Thyroid gland (tissue), 4 donors: Measurements from ENCODE around the gene BSPH1. TPM values are rescaled to one million over a fixed set of nuclear protein-coding genes. Genes with fewer than 3 reads are reported as not detected.

Source experiments
- DNase-seq, 2 donors: peaks; one replicate each; pipeline ENCODE4 v3.0.0-alpha.2; 2019
- H3K27ac ChIP-seq, 3 donors: fragments of 200-600 bp; sonication (generic); 1 replicate in 2 of 3; 2 replicates in 1 of 3; pipeline ENCODE4 v1.5.1; 2016 to 2019; ENCODE audit warnings: mild to moderate bottlenecking in 1 of 3, moderate library complexity in 1 of 3
- H3K27me3 ChIP-seq: fragments of 200-600 bp; sonication (generic); one replicate; pipeline ENCODE4 v1.5.1; 2019
- H3K36me3 ChIP-seq, 2 donors: fragments of 200-600 bp; sonication (generic); one replicate each; pipeline ENCODE4 v1.5.1; 2016 to 2019
- H3K4me1 ChIP-seq, 2 donors: fragments of 200-600 bp; sonication (generic); one replicate each; pipeline ENCODE4 v1.5.1; 2017 to 2019
- H3K4me3 ChIP-seq, 3 donors: fragments of 200-600 bp; sonication (generic); replicated peaks in 1 of 3; 1 replicate in 2 of 3; 2 replicates in 1 of 3; pipeline ENCODE4 v1.5.1; 2016; ENCODE audit warnings: mild to moderate bottlenecking in 1 of 3
- H3K9me3 ChIP-seq: fragments of 200-600 bp; sonication (generic); one replicate; pipeline ENCODE4 v1.5.1; 2017
- POLR2A ChIP-seq, 2 donors: fragments of 450-650 bp; IDR thresholded peaks; one replicate each; pipeline ENCODE4 v1.6.1; 2017; ENCODE audit warnings: antibody characterized with exemption in 2 of 2, mild to moderate bottlenecking in 2 of 2, moderate library complexity in 1 of 2
- WGBS, 2 donors: methylation state at CpG; one replicate each; pipeline ENCODE4 v1.1.5; 2017; 5-methylcytosine and 5-hydroxymethylcytosine counted together
- intact Hi-C: fragments of 100-400 bp; cut with DNase I; formaldehyde crosslinking; loops from one replicate; pipeline ENCODE4 v1.15.1; 2023
- total RNA-seq, 4 donors: library from RNA; depleted of rRNA; stranded (reverse); fragments of >200 nt; gene quantifications; one replicate each; pipeline ENCODE4 v1.2.3, GENCODE V29; 2016
- TF ChIP-seq, protein P1 (sequence below), 6 experiments: fragments of 200-600 bp in 3 of 6; fragments of 450-650 bp in 3 of 6; sonication (generic) in 3 of 6; IDR thresholded peaks; one replicate each; pipeline ENCODE4 v1.5.1; 2016 to 2019; ENCODE audit warnings: antibody characterized with exemption in 6 of 6, mild to moderate bottlenecking in 2 of 6, inconsistent platforms in 1 of 6, moderate library complexity in 1 of 6

The BSPH1 gene, protein sequence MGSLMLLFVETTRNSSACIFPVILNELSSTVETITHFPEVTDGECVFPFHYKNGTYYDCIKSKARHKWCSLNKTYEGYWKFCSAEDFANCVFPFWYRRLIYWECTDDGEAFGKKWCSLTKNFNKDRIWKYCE
- total RNA-seq, result not detected

DNA sequence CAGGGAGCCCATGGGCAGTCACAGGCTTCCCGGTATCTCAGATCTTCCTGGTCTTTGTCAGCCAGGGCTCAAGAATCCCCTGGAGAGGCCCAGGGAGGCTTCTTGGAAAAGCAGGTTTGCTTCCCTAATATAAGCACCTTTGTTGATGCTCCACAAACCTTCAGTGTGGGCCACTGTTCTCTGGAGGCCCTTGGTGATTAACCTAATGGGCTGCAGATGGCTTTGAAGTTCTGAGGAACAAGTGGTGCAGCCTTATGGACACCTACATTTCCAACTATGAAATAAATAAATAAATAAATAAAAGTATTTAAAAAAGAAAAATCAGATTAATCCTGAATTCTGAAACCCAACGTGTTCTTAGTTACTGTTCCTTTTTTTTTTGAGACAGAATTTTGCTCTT lies at the start of gene BSPH1:
TSS of gene BSPH1 (minus strand) at position 101 of the 400 bp plus-strand sequence. CDS start at position 12, 89 bp downstream.
- no peaks in the 10 kb centered on the region for H3K27me3 ChIP-seq
- intact Hi-C loops, result no loop called here
- TF ChIP-seq, protein P1, sequence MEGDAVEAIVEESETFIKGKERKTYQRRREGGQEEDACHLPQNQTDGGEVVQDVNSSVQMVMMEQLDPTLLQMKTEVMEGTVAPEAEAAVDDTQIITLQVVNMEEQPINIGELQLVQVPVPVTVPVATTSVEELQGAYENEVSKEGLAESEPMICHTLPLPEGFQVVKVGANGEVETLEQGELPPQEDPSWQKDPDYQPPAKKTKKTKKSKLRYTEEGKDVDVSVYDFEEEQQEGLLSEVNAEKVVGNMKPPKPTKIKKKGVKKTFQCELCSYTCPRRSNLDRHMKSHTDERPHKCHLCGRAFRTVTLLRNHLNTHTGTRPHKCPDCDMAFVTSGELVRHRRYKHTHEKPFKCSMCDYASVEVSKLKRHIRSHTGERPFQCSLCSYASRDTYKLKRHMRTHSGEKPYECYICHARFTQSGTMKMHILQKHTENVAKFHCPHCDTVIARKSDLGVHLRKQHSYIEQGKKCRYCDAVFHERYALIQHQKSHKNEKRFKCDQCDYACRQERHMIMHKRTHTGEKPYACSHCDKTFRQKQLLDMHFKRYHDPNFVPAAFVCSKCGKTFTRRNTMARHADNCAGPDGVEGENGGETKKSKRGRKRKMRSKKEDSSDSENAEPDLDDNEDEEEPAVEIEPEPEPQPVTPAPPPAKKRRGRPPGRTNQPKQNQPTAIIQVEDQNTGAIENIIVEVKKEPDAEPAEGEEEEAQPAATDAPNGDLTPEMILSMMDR (IDR thresholded peaks at IDR 0.05), result no peak
- no peak for TF ChIP-seq POLR2A (IDR thresholded peaks at IDR 0.05)
- H3K27ac ChIP-seq, result no peak within 1 kb of the TSS
- DNase-seq, result no peak
- H3K36me3 ChIP-seq, result no peaks in the 10 kb centered on the region
- no peak within 1 kb of the TSS for H3K4me3 ChIP-seq
- H3K4me1 ChIP-seq, result no peaks in the 10 kb centered on the region
- WGBS, 2 donors, result 63 to 71% methylated on average over 2 of the region's 2 CpGs
- no peaks in the 10 kb centered on the region for H3K9me3 ChIP-seq

DNA sequence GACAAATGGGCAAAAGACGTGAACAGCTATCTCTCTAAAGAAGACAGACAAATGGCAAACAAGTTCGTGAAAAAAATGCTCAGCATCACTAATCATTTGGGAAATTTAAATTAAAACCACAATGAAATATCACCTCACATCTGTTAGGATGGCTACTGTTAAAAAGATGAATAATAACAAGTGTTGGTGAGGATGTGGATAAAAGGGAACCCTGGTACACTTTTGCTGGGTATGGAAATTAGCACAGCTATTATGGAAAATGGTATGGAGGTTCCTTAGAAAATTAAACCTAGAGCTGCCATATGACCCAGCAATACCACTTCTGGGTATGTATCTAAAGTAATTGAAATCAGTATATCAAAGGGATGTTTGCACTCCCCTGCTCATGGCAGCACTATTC lies 44.8 kb upstream of the BSPH1 start:
- H3K4me1 ChIP-seq, result no peaks in the 10 kb centered on the region
- 87 to 88% methylated on average over 2 of the region's 2 CpGs for WGBS, 2 donors
- H3K36me3 ChIP-seq, result no peaks in the 10 kb centered on the region
- H3K27me3 ChIP-seq, result no peaks in the 10 kb centered on the region
- no peak overlapping the region for H3K4me3 ChIP-seq
- DNase-seq, result no peak
- no peaks in the 10 kb centered on the region for H3K9me3 ChIP-seq
- intact Hi-C loops, result no loop called here
- no peak overlapping the region for H3K27ac ChIP-seq
- TF ChIP-seq, protein P1 (IDR thresholded peaks at IDR 0.05), result no peak
- TF ChIP-seq POLR2A (IDR thresholded peaks at IDR 0.05), result no peak

DNA sequence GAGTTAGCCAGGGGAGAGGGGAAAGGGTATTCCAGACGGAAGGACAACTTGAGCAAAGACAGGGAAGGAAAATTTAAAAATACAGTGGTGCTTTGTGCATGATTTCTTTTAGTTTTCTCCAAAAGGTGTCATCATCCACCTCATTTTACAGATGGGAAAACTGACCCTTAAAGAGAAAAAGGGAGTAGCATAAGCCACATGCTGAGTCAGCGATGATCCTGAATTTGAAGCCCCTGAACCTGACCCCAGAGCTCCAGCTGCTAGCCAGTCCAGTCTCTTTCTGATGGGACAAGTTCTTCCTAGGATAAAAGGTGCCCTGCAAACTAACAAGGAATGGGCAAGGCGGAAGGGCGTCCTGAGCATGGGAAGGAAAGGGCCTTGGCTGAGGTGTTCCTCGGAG lies 41.6 kb upstream of the BSPH1 start:
- WGBS, 2 donors, result 65 to 72% methylated on average over 5 of the region's 5 CpGs
- Histone ChIP-seq H3K36me3 (no peaks in the 10 kb centered on the region), H3K27me3 (no peaks in the 10 kb centered on the region), H3K27ac (no peak overlapping the region), H3K4me3 (no peak overlapping the region), H3K4me1 (no peaks in the 10 kb centered on the region), H3K9me3 (no peaks in the 10 kb centered on the region)
- intact Hi-C loops, result no loop called here
- DNase-seq, result no peak
- TF ChIP-seq POLR2A (IDR thresholded peaks at IDR 0.05), result no peak
- TF ChIP-seq, protein P1 (IDR thresholded peaks at IDR 0.05), result no peak

DNA sequence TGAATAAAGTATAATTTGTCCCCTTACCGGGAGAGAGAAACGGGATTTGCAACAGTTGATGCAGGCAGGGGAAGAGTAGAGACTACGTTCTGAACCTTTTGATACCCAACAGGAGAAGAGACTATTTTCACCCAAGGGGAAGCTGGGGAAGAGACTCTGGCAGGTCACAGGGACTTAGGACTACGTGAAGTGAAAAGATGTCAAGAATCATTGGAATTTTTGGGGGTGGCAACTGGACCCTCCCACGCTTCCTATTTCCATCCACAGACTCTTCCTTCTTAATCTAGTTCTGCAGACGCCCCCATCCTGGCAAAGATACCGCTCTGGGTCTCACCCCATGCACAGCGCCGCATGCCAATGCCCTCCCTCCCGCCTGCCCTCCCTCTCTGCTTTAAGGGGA lies 38.1 kb upstream of the BSPH1 start:
- no peak for DNase-seq
- Histone ChIP-seq H3K9me3 (no peaks in the 10 kb centered on the region), H3K4me3 (no peak overlapping the region), H3K27ac (no peak overlapping the region), H3K27me3 (no peaks in the 10 kb centered on the region), H3K36me3 (no peaks in the 10 kb centered on the region), H3K4me1 (no peaks in the 10 kb centered on the region)
- no peak for TF ChIP-seq POLR2A (IDR thresholded peaks at IDR 0.05)
- TF ChIP-seq, protein P1 (IDR thresholded peaks at IDR 0.05), result no peak
- WGBS, 2 donors, result 67 to 71% methylated on average over 10 of the region's 10 CpGs
- intact Hi-C loops, result no loop called here

DNA sequence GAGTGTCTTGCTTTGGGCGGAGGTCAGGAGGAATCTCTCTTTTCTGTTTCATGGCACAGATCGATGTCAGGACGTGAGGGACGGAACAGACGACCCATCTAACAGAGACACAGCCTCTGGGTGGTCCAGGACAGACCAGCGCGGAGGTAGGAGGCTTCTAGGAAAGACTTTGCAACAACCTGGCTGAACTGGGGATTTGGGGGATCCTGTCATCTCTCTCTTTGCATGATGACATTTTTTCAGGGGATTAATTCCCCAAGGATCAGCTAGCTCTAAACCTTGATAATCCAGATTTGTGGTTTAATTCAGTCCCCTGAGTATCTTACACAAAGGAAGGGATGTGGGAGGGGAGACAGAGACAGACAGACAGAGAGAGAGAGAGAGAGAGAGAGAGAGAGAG lies 37.5 kb upstream of the BSPH1 start:
- no peaks in the 10 kb centered on the region for H3K4me1 ChIP-seq
- no peak overlapping the region for H3K4me3 ChIP-seq
- H3K36me3 ChIP-seq, result no peaks in the 10 kb centered on the region
- H3K27me3 ChIP-seq, result no peaks in the 10 kb centered on the region
- no peak overlapping the region for H3K27ac ChIP-seq
- intact Hi-C loops, result no loop called here
- WGBS, 2 donors, result 74 to 76% methylated on average over 7 of the region's 7 CpGs
- DNase-seq, result no peak
- H3K9me3 ChIP-seq, result no peaks in the 10 kb centered on the region
- TF ChIP-seq, protein P1 (IDR thresholded peaks at IDR 0.05), result no peak
- TF ChIP-seq POLR2A (IDR thresholded peaks at IDR 0.05), result no peak
